LNCaP clone FGC (cell line): ENCODE data around the gene CDC14B.
"Not testable (repeated sequence)": the region's sequence is repeated elsewhere in the genome, so short reads cannot be mapped to it uniquely, and the experiment has no call there.

ENCODE experiments used
- DNase-seq: peaks from one replicate; pipeline ENCODE4 v3.0.0-alpha.2; 2011; ENCODE audit warnings: low read depth
- H3K4me3 ChIP-seq: 2 replicates; pipeline ENCODE4 v1.5.1; 2011; ENCODE audit warnings: mild to moderate bottlenecking, low read depth, low read length, control low read depth
- TF ChIP-seq, protein P1 (sequence below): IDR thresholded peaks from 2 replicates; pipeline ENCODE4 v1.5.1; 2012; ENCODE audit warnings: mild to moderate bottlenecking; ENCODE audit not compliant: control insufficient read depth, insufficient read depth; ENCODE audit errors: extremely low read depth

CDC14B gene

DNA sequence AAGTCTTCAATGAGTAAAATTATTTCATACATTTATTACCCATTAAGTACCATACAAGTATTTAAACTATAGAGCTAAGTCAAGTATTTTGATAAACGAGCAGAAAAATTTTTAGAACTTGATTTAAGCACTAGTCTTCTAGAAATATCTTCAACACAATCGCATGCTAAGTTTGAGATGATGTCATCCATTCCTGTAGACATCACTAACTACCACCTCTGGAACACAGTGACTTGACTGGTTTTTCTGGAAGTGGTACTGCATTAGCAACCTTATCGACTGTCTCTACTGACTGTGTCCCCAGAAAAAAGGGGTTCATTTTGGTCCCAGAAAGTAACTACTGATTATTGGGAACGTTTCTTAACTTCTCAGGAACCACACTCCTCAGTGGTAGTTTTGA, 69.0 kb downstream of the CDC14B start:
- H3K4me3 ChIP-seq, result no peak overlapping the region
- no peak for DNase-seq
- TF ChIP-seq, protein P1, sequence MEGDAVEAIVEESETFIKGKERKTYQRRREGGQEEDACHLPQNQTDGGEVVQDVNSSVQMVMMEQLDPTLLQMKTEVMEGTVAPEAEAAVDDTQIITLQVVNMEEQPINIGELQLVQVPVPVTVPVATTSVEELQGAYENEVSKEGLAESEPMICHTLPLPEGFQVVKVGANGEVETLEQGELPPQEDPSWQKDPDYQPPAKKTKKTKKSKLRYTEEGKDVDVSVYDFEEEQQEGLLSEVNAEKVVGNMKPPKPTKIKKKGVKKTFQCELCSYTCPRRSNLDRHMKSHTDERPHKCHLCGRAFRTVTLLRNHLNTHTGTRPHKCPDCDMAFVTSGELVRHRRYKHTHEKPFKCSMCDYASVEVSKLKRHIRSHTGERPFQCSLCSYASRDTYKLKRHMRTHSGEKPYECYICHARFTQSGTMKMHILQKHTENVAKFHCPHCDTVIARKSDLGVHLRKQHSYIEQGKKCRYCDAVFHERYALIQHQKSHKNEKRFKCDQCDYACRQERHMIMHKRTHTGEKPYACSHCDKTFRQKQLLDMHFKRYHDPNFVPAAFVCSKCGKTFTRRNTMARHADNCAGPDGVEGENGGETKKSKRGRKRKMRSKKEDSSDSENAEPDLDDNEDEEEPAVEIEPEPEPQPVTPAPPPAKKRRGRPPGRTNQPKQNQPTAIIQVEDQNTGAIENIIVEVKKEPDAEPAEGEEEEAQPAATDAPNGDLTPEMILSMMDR, result no peak

GRCh38 chr9:96543131-96543530, 76.5 kb downstream of the CDC14B start:
- H3K4me3 ChIP-seq, DNase-seq: not testable (repeated sequence)

GRCh38 chr9:96540106-96540505, 79.5 kb downstream of the CDC14B start:
- TF ChIP-seq, protein P1, result no peak
- no peak overlapping the region for H3K4me3 ChIP-seq
- DNase-seq, result no peak

DNA sequence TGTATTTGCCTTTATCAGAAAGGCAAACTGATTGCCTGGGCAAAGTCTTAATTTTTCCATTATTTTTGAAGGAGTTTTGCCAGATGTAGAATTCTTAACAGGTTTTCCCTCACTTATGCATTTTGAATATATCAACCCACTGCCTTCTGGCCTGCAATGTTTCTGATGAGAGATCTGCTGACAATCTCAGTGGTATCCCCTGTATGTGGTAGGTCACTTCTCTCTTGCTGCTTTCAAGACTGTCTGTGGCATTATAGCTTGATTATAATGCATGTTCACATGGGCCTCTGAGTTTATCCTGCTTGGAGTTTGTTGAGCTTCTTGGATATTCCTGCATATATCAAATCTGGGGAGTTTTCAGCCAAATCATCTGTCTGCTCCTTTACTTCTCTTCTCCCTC, 87.5 kb downstream of the CDC14B start:
- DNase-seq, result no peak
- TF ChIP-seq, protein P1, result no peak

DNA sequence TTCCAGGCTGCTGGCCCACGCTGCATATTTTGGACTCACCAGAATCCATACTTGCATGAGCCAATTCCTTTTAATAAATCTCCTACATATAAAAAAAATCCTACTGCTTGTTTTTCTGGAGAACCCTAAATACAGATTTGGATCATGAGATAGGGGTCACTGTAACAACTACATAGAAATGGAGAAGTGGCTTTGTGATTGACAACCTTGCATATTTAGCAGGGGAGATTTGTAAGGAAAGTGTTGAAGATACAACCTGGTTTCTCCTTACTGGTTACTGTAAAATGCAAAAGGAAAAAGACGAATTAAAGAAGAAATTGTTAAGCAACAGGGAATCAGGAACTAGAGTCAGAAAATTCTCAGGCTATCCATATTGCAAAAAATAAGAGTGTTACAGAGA, 94.9 kb downstream of the CDC14B start:
- no peak for DNase-seq
- H3K4me3 ChIP-seq, result no peak overlapping the region
- TF ChIP-seq, protein P1, result no peak

More for the DNA sequence above, 87.5 kb downstream of the CDC14B start:
- H3K4me3 ChIP-seq, result no peak overlapping the region

GRCh38 chr9:96524045-96524444, 95.6 kb downstream of the CDC14B start:
- TF ChIP-seq, protein P1, result no peak
- H3K4me3 ChIP-seq, result no peak overlapping the region
- DNase-seq, result no peak

- TF ChIP-seq, protein P1, result no peak
- no peak for DNase-seq
- H3K4me3 ChIP-seq, result no peak overlapping the region
These were observed 96.3 kb downstream of the CDC14B start for GRCh38 chr9:96523374-96523773.
